OCI-LY1 (cell line): Measurements from ENCODE around the gene FBXW2.

Source experiments
- EZH2 ChIP-seq: fragments of 200-600 bp; sonication (generic), shearing (Covaris generic); IDR thresholded peaks from 2 replicates; pipeline ENCODE4 v1.8.0; 2017; ENCODE audit warnings: borderline replicate concordance, mixed run types, mild to moderate bottlenecking, antibody characterized with exemption, low read length, moderate library complexity, mixed read lengths
- TF ChIP-seq, protein P1 (sequence below): fragments of 200-600 bp; sonication (generic), shearing (Covaris generic); IDR thresholded peaks from 2 replicates; pipeline ENCODE4 v1.5.1; 2017; ENCODE audit warnings: mild to moderate bottlenecking, antibody characterized with exemption, low read length, moderate library complexity, mixed read lengths

DNA sequence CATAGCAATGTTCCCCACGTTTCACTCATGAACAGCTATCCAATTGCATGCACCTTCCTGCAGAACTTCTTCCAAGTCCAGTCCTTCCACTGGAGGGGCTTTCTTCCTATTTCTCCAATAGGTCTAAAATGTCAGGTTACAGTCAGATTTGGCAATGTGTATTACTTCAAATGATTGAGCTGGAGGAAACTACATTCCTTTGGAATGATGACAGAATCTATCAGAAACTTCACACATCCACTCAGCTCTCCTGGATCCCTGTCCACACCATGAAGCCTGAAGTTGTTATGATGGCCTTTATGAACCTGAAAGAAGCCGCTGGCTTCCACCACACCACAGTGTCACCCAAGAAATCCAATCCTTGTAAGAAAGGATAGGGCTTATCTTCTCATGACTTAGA, 32.2 kb downstream of the FBXW2 start:
- TF ChIP-seq, protein P1, sequence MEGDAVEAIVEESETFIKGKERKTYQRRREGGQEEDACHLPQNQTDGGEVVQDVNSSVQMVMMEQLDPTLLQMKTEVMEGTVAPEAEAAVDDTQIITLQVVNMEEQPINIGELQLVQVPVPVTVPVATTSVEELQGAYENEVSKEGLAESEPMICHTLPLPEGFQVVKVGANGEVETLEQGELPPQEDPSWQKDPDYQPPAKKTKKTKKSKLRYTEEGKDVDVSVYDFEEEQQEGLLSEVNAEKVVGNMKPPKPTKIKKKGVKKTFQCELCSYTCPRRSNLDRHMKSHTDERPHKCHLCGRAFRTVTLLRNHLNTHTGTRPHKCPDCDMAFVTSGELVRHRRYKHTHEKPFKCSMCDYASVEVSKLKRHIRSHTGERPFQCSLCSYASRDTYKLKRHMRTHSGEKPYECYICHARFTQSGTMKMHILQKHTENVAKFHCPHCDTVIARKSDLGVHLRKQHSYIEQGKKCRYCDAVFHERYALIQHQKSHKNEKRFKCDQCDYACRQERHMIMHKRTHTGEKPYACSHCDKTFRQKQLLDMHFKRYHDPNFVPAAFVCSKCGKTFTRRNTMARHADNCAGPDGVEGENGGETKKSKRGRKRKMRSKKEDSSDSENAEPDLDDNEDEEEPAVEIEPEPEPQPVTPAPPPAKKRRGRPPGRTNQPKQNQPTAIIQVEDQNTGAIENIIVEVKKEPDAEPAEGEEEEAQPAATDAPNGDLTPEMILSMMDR: no peak
- no peak for TF ChIP-seq EZH2
